Mesenchymal stem cell (in vitro differentiated cells and primary cell): ENCODE data around the gene PALD1.

Experiments used
- DNase-seq: peaks from one replicate; pipeline ENCODE4 v3.0.0-alpha.2; 2013
- H2AFZ ChIP-seq: one replicate; pipeline ENCODE4 v1.6.1; 2013; ENCODE audit warnings: low read depth, mild to moderate bottlenecking, control low read depth, inconsistent platforms, low read length, moderate library complexity
- H2AK5ac ChIP-seq: 2 replicates; pipeline ENCODE4 v1.6.1; 2013; ENCODE audit warnings: low read length, moderate library complexity, mild to moderate bottlenecking, inconsistent platforms; ENCODE audit not compliant: severe bottlenecking
- H2BK120ac ChIP-seq: one replicate; pipeline ENCODE4 v1.6.1; 2013; ENCODE audit warnings: low read depth, mild to moderate bottlenecking, inconsistent platforms, low read length, moderate library complexity
- H2BK12ac ChIP-seq, 2 experiments: one replicate each; pipeline ENCODE4 v1.6.1; 2013; ENCODE audit warnings: inconsistent platforms in 2 of 2, low read length in 2 of 2, mild to moderate bottlenecking in 2 of 2, moderate library complexity in 2 of 2, control low read depth in 1 of 2
- H2BK15ac ChIP-seq: one replicate; pipeline ENCODE4 v1.6.1; 2013; ENCODE audit warnings: mild to moderate bottlenecking, low read depth, inconsistent platforms; ENCODE audit not compliant: poor library complexity, severe bottlenecking
- H2BK5ac ChIP-seq: 2 replicates; pipeline ENCODE4 v1.6.1; 2013; ENCODE audit warnings: low read depth, mild to moderate bottlenecking, low read length, control low read depth, inconsistent platforms; ENCODE audit not compliant: poor library complexity, severe bottlenecking
- H3K14ac ChIP-seq, 2 experiments: one replicate each; pipeline ENCODE4 v1.6.1; 2013; ENCODE audit warnings: inconsistent platforms in 2 of 2, low read length in 2 of 2, control low read depth in 1 of 2, mild to moderate bottlenecking in 1 of 2, moderate library complexity in 1 of 2
- H3K18ac ChIP-seq, 2 experiments: one replicate each; pipeline ENCODE4 v1.6.1; 2013; ENCODE audit warnings: inconsistent platforms in 2 of 2, low read length in 2 of 2, control low read depth in 1 of 2, low read depth in 1 of 2, mild to moderate bottlenecking in 1 of 2
- H3K23ac ChIP-seq, 2 experiments: one replicate each; pipeline ENCODE4 v1.6.1; 2013; ENCODE audit warnings: inconsistent platforms in 2 of 2, low read length in 2 of 2, mild to moderate bottlenecking in 2 of 2, moderate library complexity in 2 of 2, control low read depth in 1 of 2
- H3K27ac ChIP-seq: 2 replicates; pipeline ENCODE4 v1.5.1; 2013; ENCODE audit warnings: mild to moderate bottlenecking, moderate library complexity, low read length, control low read depth, inconsistent platforms; ENCODE audit not compliant: poor library complexity, severe bottlenecking
- H3K27me3 ChIP-seq, 2 experiments: 2 replicates each; pipeline versions ENCODE4 v1.6.1 to v1.7.0; 2013; ENCODE audit warnings: low read length in 2 of 2, mild to moderate bottlenecking in 2 of 2, moderate library complexity in 2 of 2, control low read depth in 1 of 2, inconsistent platforms in 1 of 2; ENCODE audit not compliant: control insufficient read depth in 1 of 2, insufficient read depth in 1 of 2
- H3K36me3 ChIP-seq, 2 experiments: 2 replicates each; pipeline versions ENCODE4 v1.6.1 to v1.7.0; 2013; ENCODE audit warnings: low read length in 2 of 2, control low read depth in 1 of 2, inconsistent platforms in 1 of 2, low read depth in 1 of 2, mild to moderate bottlenecking in 1 of 2; ENCODE audit not compliant: insufficient read depth in 2 of 2, control insufficient read depth in 1 of 2
- H3K4ac ChIP-seq, 2 experiments: one replicate each; pipeline ENCODE4 v1.6.1; 2013; ENCODE audit warnings: inconsistent platforms in 2 of 2, low read length in 2 of 2, mild to moderate bottlenecking in 2 of 2, moderate library complexity in 2 of 2, control low read depth in 1 of 2, low read depth in 1 of 2
- H3K4me1 ChIP-seq: 2 replicates; pipeline ENCODE4 v1.6.1; 2013; ENCODE audit warnings: low read depth, low read length, control low read depth; ENCODE audit not compliant: control insufficient read depth, insufficient read depth
- H3K4me2 ChIP-seq: 2 replicates; pipeline ENCODE4 v1.6.1; 2013; ENCODE audit warnings: low read length, mild to moderate bottlenecking, inconsistent platforms; ENCODE audit not compliant: poor library complexity, severe bottlenecking
- H3K4me3 ChIP-seq, 2 experiments: 2 replicates each; pipeline versions ENCODE4 v1.5.1 to v1.7.0; 2013; ENCODE audit warnings: low read length in 2 of 2, mild to moderate bottlenecking in 2 of 2, control low read depth in 1 of 2, low read depth in 1 of 2; ENCODE audit not compliant: insufficient read depth in 1 of 2
- H3K79me1 ChIP-seq: replicated peaks from 2 replicates; pipeline ENCODE4 v1.6.1; 2013; ENCODE audit warnings: mild to moderate bottlenecking, control low read depth, low read length, inconsistent platforms; ENCODE audit not compliant: poor library complexity, severe bottlenecking
- H3K9ac ChIP-seq: 2 replicates; pipeline ENCODE4 v1.7.0; 2013; ENCODE audit warnings: mild to moderate bottlenecking, low read length, moderate library complexity
- H3K9me3 ChIP-seq: 2 replicates; pipeline ENCODE4 v1.7.0; 2013; ENCODE audit warnings: mild to moderate bottlenecking, low read length; ENCODE audit not compliant: control insufficient read depth
- H4K8ac ChIP-seq: one replicate; pipeline ENCODE4 v1.6.1; 2013; ENCODE audit warnings: inconsistent platforms, mild to moderate bottlenecking, low read length, moderate library complexity
- H4K91ac ChIP-seq: one replicate; pipeline ENCODE4 v1.6.1; 2013; ENCODE audit warnings: mild to moderate bottlenecking, low read length, inconsistent platforms
- WGBS: methylation state at CpG from one replicate; pipeline ENCODE4 v1.1.7; 2013; ENCODE audit warnings: mixed read lengths; 5-methylcytosine and 5-hydroxymethylcytosine counted together

Gene PALD1

GRCh38 chr10:70472799-70473454 lies 5.6 kb upstream of the PALD1 start:
- no peak for DNase-seq
- H2AFZ ChIP-seq, result no peak overlapping the region
- no peak overlapping the region for H2BK12ac ChIP-seq
- no peak overlapping the region for H3K4ac ChIP-seq
- H4K91ac ChIP-seq, result no peak overlapping the region
- peaks cover 13% of the 10 kb centered on the region for H3K4me1 ChIP-seq
- WGBS, result 83% methylated on average over 8 of the region's 8 CpGs
- H3K4me3 ChIP-seq, result no peak overlapping the region
- H4K8ac ChIP-seq, result no peak overlapping the region
- H3K79me1 ChIP-seq, result no peaks in the 10 kb centered on the region
- no peak overlapping the region for H2BK120ac ChIP-seq
- no peaks in the 10 kb centered on the region for H3K36me3 ChIP-seq
- no peak overlapping the region for H3K23ac ChIP-seq
- H3K9ac ChIP-seq, result no peak overlapping the region
- H2BK15ac ChIP-seq, result no peak overlapping the region
- no peak overlapping the region for H3K27ac ChIP-seq
- H3K9me3 ChIP-seq, result no peaks in the 10 kb centered on the region
- H3K14ac ChIP-seq, result no peak overlapping the region
- no peak overlapping the region for H2AK5ac ChIP-seq
- H3K27me3 ChIP-seq, result peaks cover 55 to 79% of the 10 kb centered on the region in 2 experiments
- H2BK5ac ChIP-seq, result no peak overlapping the region
- no peak overlapping the region for H3K4me2 ChIP-seq
- no peak overlapping the region for H3K18ac ChIP-seq

- no peak overlapping the region for H2BK12ac ChIP-seq
- H2AK5ac ChIP-seq, result no peak overlapping the region
- H3K4me1 ChIP-seq, result peaks cover 15% of the 10 kb centered on the region
- H4K8ac ChIP-seq, result no peak overlapping the region
- no peak overlapping the region for H3K14ac ChIP-seq
- no peak overlapping the region for H2BK120ac ChIP-seq
- no peaks in the 10 kb centered on the region for H3K36me3 ChIP-seq
- no peak overlapping the region for H3K4me2 ChIP-seq
- H3K4ac ChIP-seq, result no peak overlapping the region
- H3K27me3 ChIP-seq, result peaks cover 51 to 79% of the 10 kb centered on the region in 2 experiments
- no peaks in the 10 kb centered on the region for H3K9me3 ChIP-seq
- no peak overlapping the region for H3K9ac ChIP-seq
- H2BK5ac ChIP-seq, result no peak overlapping the region
- WGBS, result 96% methylated on average over 2 of the region's 2 CpGs
- H3K23ac ChIP-seq, result no peak overlapping the region
- H3K18ac ChIP-seq, result no peak overlapping the region
- H4K91ac ChIP-seq, result no peak overlapping the region
- H3K4me3 ChIP-seq, result no peak overlapping the region
- H3K27ac ChIP-seq, result no peak overlapping the region
- DNase-seq, result no peak
- no peaks in the 10 kb centered on the region for H3K79me1 ChIP-seq
- no peak overlapping the region for H2BK15ac ChIP-seq
- no peak overlapping the region for H2AFZ ChIP-seq
Measured at GRCh38 chr10:70474780-70475179, 3.8 kb upstream of the PALD1 start.

- WGBS, result 90% methylated on average over 8 of the region's 8 CpGs
- no peak overlapping the region for H2BK12ac ChIP-seq
- DNase-seq, result no peak
Measured at GRCh38 chr10:70475661-70476060, 2.9 kb upstream of the PALD1 start.

DNA sequence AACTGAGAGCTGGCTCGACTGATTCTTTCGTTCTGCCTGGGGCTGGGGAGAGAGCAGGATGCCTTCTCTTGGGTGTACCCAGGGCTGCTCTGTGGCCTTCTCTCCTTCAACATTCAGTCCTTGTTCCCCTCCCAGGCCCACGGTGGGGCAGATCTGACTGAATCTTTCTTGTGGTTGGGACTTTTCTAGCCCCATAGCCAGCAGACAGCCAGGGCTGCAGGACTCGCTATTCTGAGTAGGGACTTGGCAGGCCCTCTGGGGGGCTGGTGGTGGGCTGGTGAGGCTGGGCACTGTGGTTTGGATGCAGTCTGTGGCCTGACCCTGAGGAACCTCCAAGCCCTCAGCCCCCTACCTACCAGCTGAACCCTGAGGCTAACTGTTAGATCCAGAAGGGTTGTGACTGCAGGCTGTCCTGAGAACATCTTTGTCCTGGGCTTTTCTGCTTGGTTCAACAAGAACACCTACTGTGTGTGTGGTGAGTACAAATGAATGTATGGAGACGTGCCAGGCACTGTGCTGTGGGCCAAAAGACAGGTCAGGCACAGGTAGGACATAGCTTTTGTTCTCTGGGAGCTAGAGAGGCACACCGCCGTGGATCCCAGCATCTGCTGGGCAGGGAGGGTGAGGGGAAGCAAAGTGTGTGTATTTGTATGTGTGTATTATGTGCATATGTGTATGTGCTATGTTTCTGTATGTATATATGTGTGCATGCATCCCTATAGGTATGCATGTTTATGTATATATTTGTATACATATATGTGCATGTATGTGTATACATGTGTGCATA lies 2.1 kb upstream of the PALD1 start:
- no peak overlapping the region for H3K23ac ChIP-seq
- H2AFZ ChIP-seq, result no peak overlapping the region
- H3K79me1 ChIP-seq, result no peaks in the 10 kb centered on the region
- no peak overlapping the region for H2BK120ac ChIP-seq
- H3K4me1 ChIP-seq, result peaks cover 15% of the 10 kb centered on the region
- H3K9me3 ChIP-seq, result no peaks in the 10 kb centered on the region
- no peak overlapping the region for H3K27ac ChIP-seq
- H3K4me3 ChIP-seq, result no peak overlapping the region
- no peak overlapping the region for H3K4ac ChIP-seq
- no peak overlapping the region for H2BK12ac ChIP-seq
- no peak for DNase-seq
- no peak overlapping the region for H2AK5ac ChIP-seq
- no peak overlapping the region for H4K91ac ChIP-seq
- no peak overlapping the region for H2BK5ac ChIP-seq
- H3K18ac ChIP-seq, result no peak overlapping the region
- no peak overlapping the region for H4K8ac ChIP-seq
- H3K36me3 ChIP-seq, result no peaks in the 10 kb centered on the region
- no peak overlapping the region for H3K9ac ChIP-seq
- no peak overlapping the region for H3K4me2 ChIP-seq
- H3K27me3 ChIP-seq, result peaks cover 51 to 89% of the 10 kb centered on the region in 2 experiments
- WGBS, result 62% methylated on average over 7 of the region's 7 CpGs
- no peak overlapping the region for H2BK15ac ChIP-seq
- no peak overlapping the region for H3K14ac ChIP-seq

More at GRCh38 chr10:70475661-70476060, 2.9 kb upstream of the PALD1 start:
- no peak overlapping the region for H3K4me2 ChIP-seq
- H3K4me3 ChIP-seq, result no peak overlapping the region
- no peak overlapping the region for H3K4ac ChIP-seq
- no peak overlapping the region for H2AFZ ChIP-seq
- no peak overlapping the region for H3K14ac ChIP-seq
- no peak overlapping the region for H2AK5ac ChIP-seq
- H3K9ac ChIP-seq, result no peak overlapping the region
- H2BK120ac ChIP-seq, result no peak overlapping the region
- H4K91ac ChIP-seq, result no peak overlapping the region
- H3K18ac ChIP-seq, result no peak overlapping the region
- no peak overlapping the region for H4K8ac ChIP-seq
- no peaks in the 10 kb centered on the region for H3K9me3 ChIP-seq
- H3K27ac ChIP-seq, result no peak overlapping the region
- H3K4me1 ChIP-seq, result peaks cover 15% of the 10 kb centered on the region
- H3K23ac ChIP-seq, result no peak overlapping the region
- no peaks in the 10 kb centered on the region for H3K36me3 ChIP-seq
- no peaks in the 10 kb centered on the region for H3K79me1 ChIP-seq
- H3K27me3 ChIP-seq, result peaks cover 54 to 84% of the 10 kb centered on the region in 2 experiments
- H2BK5ac ChIP-seq, result no peak overlapping the region
- H2BK15ac ChIP-seq, result no peak overlapping the region
